Lower leg skin (tissue), 4 donors: Measurements from ENCODE around the gene PISD. TPM values are rescaled to one million over a fixed set of nuclear protein-coding genes. Genes with fewer than 3 reads are reported as not detected.
"Not testable (repeated sequence)": the region's sequence is repeated elsewhere in the genome, so short reads cannot be mapped to it uniquely, and the experiment has no call there.

Experiments used
- DNase-seq, 2 donors: peaks; one replicate each; pipeline ENCODE4 v3.0.0-alpha.2; 2019; ENCODE audit warnings: low spot score in 2 of 2
- H3K4me3 ChIP-seq: fragments of 200-600 bp; sonication (generic); 2 replicates; pipeline ENCODE4 v1.5.1; 2017; ENCODE audit warnings: mild to moderate bottlenecking, low read depth; ENCODE audit not compliant: poor library complexity, severe bottlenecking
- CTCF ChIP-seq, 3 donors: fragments of 450-650 bp; IDR thresholded peaks; one replicate each; pipeline ENCODE4 v1.5.1; 2016; ENCODE audit warnings: antibody characterized with exemption in 3 of 3, mild to moderate bottlenecking in 3 of 3, moderate library complexity in 2 of 3
- POLR2A ChIP-seq, 2 donors: fragments of 450-650 bp; IDR thresholded peaks; one replicate each; pipeline ENCODE4 v1.6.1; 2016 to 2017; ENCODE audit warnings: antibody characterized with exemption in 2 of 2, mild to moderate bottlenecking in 1 of 2, moderate library complexity in 1 of 2
- WGBS, 2 donors: methylation state at CpG; one replicate each; pipeline ENCODE4 v1.1.5; 2018; 5-methylcytosine and 5-hydroxymethylcytosine counted together
- intact Hi-C: fragments of 100-400 bp; cut with DNase I; formaldehyde crosslinking; loops from one replicate; pipeline ENCODE4 v1.15.0; 2023; ENCODE audit warnings: low total_unique reads
- total RNA-seq, 4 donors: library from RNA; depleted of rRNA; stranded (reverse); fragments of >200 nt; gene quantifications; one replicate each; pipeline ENCODE4 v1.1.0, GENCODE V29; 2016

The PISD gene
- total RNA-seq, 4 donors from 2014 or later, result 32.0 to 62.5 (median 45.5) TPM

- H3K4me3 ChIP-seq, result no peak overlapping the region
- DNase-seq, result peak in 1 of 2 donors; percentile 40
- WGBS, 2 donors, result 92 to 95% methylated on average over 14 of the region's 14 CpGs
- no peak for TF ChIP-seq CTCF (IDR thresholded peaks at IDR 0.05)
- TF ChIP-seq POLR2A (IDR thresholded peaks at IDR 0.05), result no peak
- intact Hi-C loops, result no loop called here
Observed at GRCh38 chr22:31604137-31604705, 57.8 kb downstream of the PISD start.

GRCh38 chr22:31603574-31603973, 58.4 kb downstream of the PISD start:
- no peak overlapping the region for H3K4me3 ChIP-seq
- TF ChIP-seq CTCF (IDR thresholded peaks at IDR 0.05) (no peak), POLR2A (IDR thresholded peaks at IDR 0.05) (no peak)
- intact Hi-C loops, result no loop called here
- WGBS, 2 donors, result 96 to 98% methylated on average over 5 of the region's 5 CpGs
- DNase-seq, result peak in 1 of 2 donors; percentile 67

GRCh38 chr22:31603081-31603525, 58.9 kb downstream of the PISD start:
- no peak overlapping the region for H3K4me3 ChIP-seq
- intact Hi-C loops, result no loop called here
- peak in 1 of 2 donors; percentile 31 for DNase-seq
- WGBS, 2 donors, result 86 to 91% methylated on average over 10 of the region's 10 CpGs
- TF ChIP-seq CTCF (IDR thresholded peaks at IDR 0.05) (no peak), POLR2A (IDR thresholded peaks at IDR 0.05) (no peak)

- no peak overlapping the region for H3K4me3 ChIP-seq
- peak in 1 of 2 donors; percentile 48 for DNase-seq
- 71 to 76% methylated on average over 11 of the region's 11 CpGs for WGBS, 2 donors
- TF ChIP-seq CTCF (IDR thresholded peaks at IDR 0.05), result no peak
- intact Hi-C loops, result no loop called here
Observed at GRCh38 chr22:31602259-31602952, 59.6 kb downstream of the PISD start.

GRCh38 chr22:31595271-31595670, 66.7 kb downstream of the PISD start:
- 94 to 100% methylated on average over 2 of the region's 2 CpGs for WGBS, 2 donors
- DNase-seq, result no peak
- no peak overlapping the region for H3K4me3 ChIP-seq
- intact Hi-C loops, result no loop called here
- TF ChIP-seq POLR2A (IDR thresholded peaks at IDR 0.05), result no peak
- no peak for TF ChIP-seq CTCF (IDR thresholded peaks at IDR 0.05)

GRCh38 chr22:31590161-31590560, 71.9 kb downstream of the PISD start:
- DNase-seq, intact Hi-C loops, H3K4me3 ChIP-seq: not testable (repeated sequence)
- 78% methylated on average over 1 of the region's 2 CpGs; no CpG with 5 or more reads in 1 of the 2 donors for WGBS, 2 donors
